GM23248 (cell line): ENCODE measurements around the gene ZNF93. TPM values are rescaled to one million over a fixed set of nuclear protein-coding genes. Genes with fewer than 3 reads are reported as not detected.
"Not testable (repeated sequence)": the region's sequence is repeated elsewhere in the genome, so short reads cannot be mapped to it uniquely, and the experiment has no call there.

ENCODE experiments used
- DNase-seq: peaks from one replicate; pipeline ENCODE4 v3.0.0-alpha.2; 2015
- H2AFZ ChIP-seq: fragments of 200-600 bp; sonication (generic); 2 replicates; pipeline ENCODE4 v1.6.1; 2016; ENCODE audit warnings: antibody characterized with exemption
- H3F3A ChIP-seq: fragments of 200-600 bp; sonication (generic); 2 replicates; pipeline ENCODE4 v1.6.1; 2016; ENCODE audit warnings: mild to moderate bottlenecking, antibody characterized with exemption, mixed run types; ENCODE audit not compliant: insufficient read depth
- H3K27ac ChIP-seq: fragments of 200-600 bp; sonication (generic); 2 replicates; pipeline ENCODE4 v1.5.1; 2016; ENCODE audit warnings: mild to moderate bottlenecking
- H3K27me3 ChIP-seq: fragments of 200-600 bp; sonication (generic); replicated peaks from 2 replicates; pipeline ENCODE4 v1.6.1; 2016; ENCODE audit warnings: mild to moderate bottlenecking; ENCODE audit not compliant: insufficient read depth
- H3K36me3 ChIP-seq: fragments of 200-600 bp; sonication (generic); 2 replicates; pipeline ENCODE4 v1.6.1; 2016; ENCODE audit warnings: low read depth, mild to moderate bottlenecking
- H3K4me1 ChIP-seq: fragments of 200-600 bp; sonication (generic); 2 replicates; pipeline ENCODE4 v1.6.1; 2016; ENCODE audit warnings: mild to moderate bottlenecking; ENCODE audit not compliant: insufficient read depth
- H3K4me2 ChIP-seq: fragments of 200-600 bp; sonication (generic); one replicate; pipeline ENCODE4 v1.6.1; 2016; ENCODE audit warnings: mild to moderate bottlenecking; ENCODE audit not compliant: unreplicated experiment
- H3K4me3 ChIP-seq: fragments of 200-600 bp; sonication (generic); 2 replicates; pipeline ENCODE4 v1.5.1; 2016; ENCODE audit warnings: mild to moderate bottlenecking
- H3K79me2 ChIP-seq: fragments of 200-600 bp; sonication (generic); 2 replicates; pipeline ENCODE4 v1.6.1; 2016; ENCODE audit warnings: mild to moderate bottlenecking; ENCODE audit not compliant: insufficient read depth
- H3K9ac ChIP-seq: fragments of 200-600 bp; sonication (generic); 2 replicates; pipeline ENCODE4 v1.6.1; 2016; ENCODE audit warnings: mild to moderate bottlenecking
- H3K9me2 ChIP-seq: fragments of 200-600 bp; sonication (generic); 2 replicates; pipeline ENCODE4 v1.6.1; 2016; ENCODE audit warnings: mixed run types, mild to moderate bottlenecking, moderate library complexity; ENCODE audit not compliant: insufficient read depth
- H3K9me3 ChIP-seq: fragments of 200-600 bp; sonication (generic); one replicate; pipeline ENCODE4 v1.6.1; 2017; ENCODE audit warnings: low read depth
- H4K20me1 ChIP-seq: fragments of 200-600 bp; sonication (generic); 2 replicates; pipeline ENCODE4 v1.6.0; 2016; ENCODE audit not compliant: insufficient read depth
- EZH2 ChIP-seq: fragments of 200-600 bp; sonication (generic); IDR thresholded peaks from 2 replicates; pipeline ENCODE4 v1.6.1; 2018; ENCODE audit warnings: antibody characterized with exemption, mild to moderate bottlenecking; ENCODE audit not compliant: insufficient read depth, poor library complexity, severe bottlenecking
- EZH2phosphoT487 ChIP-seq: fragments of 200-600 bp; sonication (generic); IDR thresholded peaks from 2 replicates; pipeline ENCODE4 v1.6.1; 2018; ENCODE audit warnings: antibody characterized with exemption, moderate library complexity, mild to moderate bottlenecking, low read depth; ENCODE audit not compliant: insufficient read depth
- WGBS, 2 experiments: methylation state at CpG; one replicate each; pipeline ENCODE4 v1.1.6; 2015 to 2017; ENCODE audit warnings: low lambda C conversion rate in 2 of 2, low coverage in 1 of 2; ENCODE audit errors: missing lambda C conversion rate in 2 of 2; 5-methylcytosine and 5-hydroxymethylcytosine counted together
- in situ Hi-C: fragments of 300-500 bp; cut with MboI; formaldehyde crosslinking; loops from 2 replicates; pipeline ENCODE4 v1.15.0; 2020
- polyA plus RNA-seq: library from polyadenylated mRNA; unstranded; fragments of >200 nt; fragmentation: Nextera tagmentation; extraction: Ambion mirVana; gene quantifications from 2 replicates; pipeline ENCODE4 v1.2.1, GENCODE V29; 2016
- total RNA-seq: library from RNA; depleted of rRNA; stranded (reverse); fragments of >200 nt; shearing (Covaris generic); gene quantifications from 2 replicates; pipeline ENCODE4 v1.2.3, GENCODE V29; 2014

Gene ZNF93
- total and polyA plus RNA-seq, 2 experiments from 2014 or later: 4.5 to 5.0 TPM

- H3K27me3 ChIP-seq: no peaks in the 10 kb centered on the region
- peak; percentile 2 for DNase-seq
Measured at GRCh38 chr19:19873381-19873780, 27.4 kb upstream of the ZNF93 start.

GRCh38 chr19:19877724-19878123, 23.0 kb upstream of the ZNF93 start:
- Histone ChIP-seq H2AFZ (no peak overlapping the region), H3K9ac (no peak overlapping the region), H3K4me3 (no peak overlapping the region), H3K4me2 (no peak overlapping the region), H3F3A (0 out of 2 replicates have a peak, but pooled peaks cover 5% of the 10 kb centered on the region), H3K27me3 (no peaks in the 10 kb centered on the region), H3K27ac (no peak overlapping the region), H3K79me2 (peaks cover 57% of the 10 kb centered on the region), H3K9me2 (no peaks in the 10 kb centered on the region), H4K20me1 (no peaks in the 10 kb centered on the region), H3K9me3 (no peaks in the 10 kb centered on the region), H3K36me3 (peaks cover 14% of the 10 kb centered on the region), H3K4me1 (no peaks in the 10 kb centered on the region)
- DNase-seq: no peak
- in situ Hi-C loops: no loop called here
- TF ChIP-seq EZH2phosphoT487: no peak
- no peak for TF ChIP-seq EZH2
- WGBS, 2 experiments: 94 to 96% methylated on average over 4 of the region's 4 CpGs

More at GRCh38 chr19:19873381-19873780, 27.4 kb upstream of the ZNF93 start:
- Histone ChIP-seq H3K4me2 (no peak overlapping the region), H3K9me3 (no peaks in the 10 kb centered on the region), H3K27ac (no peak overlapping the region), H3K79me2 (peaks cover 93% of the 10 kb centered on the region), H3K4me1 (no peaks in the 10 kb centered on the region), H4K20me1 (no peaks in the 10 kb centered on the region), H2AFZ (no peak overlapping the region), H3K4me3 (no peak overlapping the region), H3F3A (0 out of 2 replicates have a peak, but pooled peaks cover 5% of the 10 kb centered on the region), H3K9me2 (no peaks in the 10 kb centered on the region), H3K36me3 (peaks cover 3% of the 10 kb centered on the region; the same call in 1 of the 2 replicates), H3K9ac (no peak overlapping the region)
- in situ Hi-C loops: no loop called here
- TF ChIP-seq EZH2 (no peak), EZH2phosphoT487 (no peak)

GRCh38 chr19:19884583-19884982, 16.2 kb upstream of the ZNF93 start:
- Histone ChIP-seq H3K9me2 (no peaks in the 10 kb centered on the region), H3K4me2 (no peak overlapping the region), H3K9ac (no peak overlapping the region), H3K4me3 (no peak overlapping the region), H2AFZ (no peak overlapping the region), H3K27ac (no peak overlapping the region), H3F3A (no peaks in the 10 kb centered on the region), H4K20me1 (no peaks in the 10 kb centered on the region), H3K36me3 (peaks cover 42% of the 10 kb centered on the region), H3K79me2 (no peaks in the 10 kb centered on the region), H3K27me3 (no peaks in the 10 kb centered on the region), H3K4me1 (no peaks in the 10 kb centered on the region), H3K9me3 (no peaks in the 10 kb centered on the region)
- no peak for TF ChIP-seq EZH2
- TF ChIP-seq EZH2phosphoT487: no peak
- WGBS, 2 experiments: 95 to 100% methylated on average over 1 of the region's 1 CpG
- in situ Hi-C loops: no loop called here
- DNase-seq: no peak

GRCh38 chr19:19892055-19892941, 8.4 kb upstream of the ZNF93 start:
- H3K9ac ChIP-seq, H3K27me3 ChIP-seq, in situ Hi-C loops, H3K79me2 ChIP-seq, H3K4me1 ChIP-seq, H3F3A ChIP-seq, H3K4me2 ChIP-seq, H3K9me3 ChIP-seq, H3K4me3 ChIP-seq, H3K9me2 ChIP-seq, H2AFZ ChIP-seq, DNase-seq, H4K20me1 ChIP-seq, H3K27ac ChIP-seq: not testable (repeated sequence)
- 89 to 96% methylated on average over 3 of the region's 3 CpGs for WGBS, 2 experiments
- peaks cover 49% of the 10 kb centered on the region for H3K36me3 ChIP-seq
